CD4-positive, CD25-positive, alpha-beta regulatory T cell (primary cell): ENCODE measurements around the gene NLN. TPM values are rescaled to one million over a fixed set of nuclear protein-coding genes. Genes with fewer than 3 reads are reported as not detected.

Source experiments
- ATAC-seq, 2 donors: fragments of 150-1000 bp; cut with Tn5 transposase; one replicate each; pipeline ENCODE4 v1.10.0; 2021; ENCODE audit warnings: low read depth in 2 of 2, moderate number of reproducible peaks in 2 of 2, moderate library complexity in 1 of 2
- DNase-seq, 3 donors: peaks; one replicate each; pipeline versions ENCODE4 v3.0.0 to v3.0.0-alpha.2; 2012 to 2022; ENCODE audit warnings: mixed read lengths in 1 of 3
- H3K27ac ChIP-seq: one replicate; pipeline ENCODE4 v1.7.0; 2013; ENCODE audit warnings: mild to moderate bottlenecking, low read length; ENCODE audit not compliant: insufficient read depth, poor library complexity, severe bottlenecking
- H3K27me3 ChIP-seq: one replicate; pipeline ENCODE4 v1.7.0; 2013; ENCODE audit warnings: low read length; ENCODE audit not compliant: control insufficient read depth, insufficient read depth
- H3K36me3 ChIP-seq: one replicate; pipeline ENCODE4 v1.7.0; 2013; ENCODE audit warnings: mild to moderate bottlenecking, low read length, moderate library complexity; ENCODE audit not compliant: control insufficient read depth, insufficient read depth
- H3K4me1 ChIP-seq: 2 replicates; pipeline ENCODE4 v1.7.0; 2013; ENCODE audit warnings: mild to moderate bottlenecking, low read length; ENCODE audit not compliant: insufficient read depth, control insufficient read depth, poor library complexity, severe bottlenecking
- H3K4me3 ChIP-seq: one replicate; pipeline ENCODE4 v1.7.0; 2013; ENCODE audit warnings: low read depth, mild to moderate bottlenecking, low read length, moderate library complexity
- H3K9me3 ChIP-seq, 2 experiments: 1 replicate in 1 of 2; 2 replicates in 1 of 2; pipeline ENCODE4 v1.7.0; 2013; ENCODE audit warnings: low read length in 2 of 2, mild to moderate bottlenecking in 1 of 2, moderate library complexity in 1 of 2; ENCODE audit not compliant: control insufficient read depth in 2 of 2
- H3K27ac Mint-ChIP-seq, 3 donors: one replicate each; pipeline ENCODE4 v1.8.0; 2020 to 2022; ENCODE audit warnings: mild to moderate bottlenecking in 3 of 3, mixed read lengths in 3 of 3, moderate library complexity in 2 of 3
- H3K27me3 Mint-ChIP-seq: one replicate; pipeline ENCODE4 v1.8.0; 2022; ENCODE audit warnings: mild to moderate bottlenecking, mixed read lengths
- H3K36me3 Mint-ChIP-seq: one replicate; pipeline ENCODE4 v1.8.0; 2020; ENCODE audit warnings: mixed read lengths
- H3K4me1 Mint-ChIP-seq, 4 donors: one replicate each; pipeline ENCODE4 v1.8.0; 2020 to 2022; ENCODE audit warnings: mixed read lengths in 4 of 4, mild to moderate bottlenecking in 1 of 4
- H3K4me3 Mint-ChIP-seq, 4 donors: one replicate each; pipeline ENCODE4 v1.8.0; 2020 to 2022; ENCODE audit warnings: mild to moderate bottlenecking in 4 of 4, mixed read lengths in 4 of 4, moderate library complexity in 3 of 4
- H3K9me3 Mint-ChIP-seq, 7 donors: one replicate each; pipeline ENCODE4 v1.8.0; 2020 to 2022; ENCODE audit warnings: mixed read lengths in 7 of 7, mild to moderate bottlenecking in 3 of 7, moderate library complexity in 2 of 7
- polyA plus RNA-seq, 4 donors: library from polyadenylated mRNA; unstranded; fragments of 300-500 nt; fragmentation: Illumina TruSeq; gene quantifications; one replicate each; pipeline ENCODE4 v1.2.3, GENCODE V29; 2021
- total RNA-seq: library from RNA; stranded (reverse); gene quantifications from one replicate; pipeline ENCODE4 v1.2.3, GENCODE V29; 2022

Gene NLN
- total and polyA plus RNA-seq, 5 donors from 2014 or later: 0.65 to 2.0 (median 1.7) TPM

DNA sequence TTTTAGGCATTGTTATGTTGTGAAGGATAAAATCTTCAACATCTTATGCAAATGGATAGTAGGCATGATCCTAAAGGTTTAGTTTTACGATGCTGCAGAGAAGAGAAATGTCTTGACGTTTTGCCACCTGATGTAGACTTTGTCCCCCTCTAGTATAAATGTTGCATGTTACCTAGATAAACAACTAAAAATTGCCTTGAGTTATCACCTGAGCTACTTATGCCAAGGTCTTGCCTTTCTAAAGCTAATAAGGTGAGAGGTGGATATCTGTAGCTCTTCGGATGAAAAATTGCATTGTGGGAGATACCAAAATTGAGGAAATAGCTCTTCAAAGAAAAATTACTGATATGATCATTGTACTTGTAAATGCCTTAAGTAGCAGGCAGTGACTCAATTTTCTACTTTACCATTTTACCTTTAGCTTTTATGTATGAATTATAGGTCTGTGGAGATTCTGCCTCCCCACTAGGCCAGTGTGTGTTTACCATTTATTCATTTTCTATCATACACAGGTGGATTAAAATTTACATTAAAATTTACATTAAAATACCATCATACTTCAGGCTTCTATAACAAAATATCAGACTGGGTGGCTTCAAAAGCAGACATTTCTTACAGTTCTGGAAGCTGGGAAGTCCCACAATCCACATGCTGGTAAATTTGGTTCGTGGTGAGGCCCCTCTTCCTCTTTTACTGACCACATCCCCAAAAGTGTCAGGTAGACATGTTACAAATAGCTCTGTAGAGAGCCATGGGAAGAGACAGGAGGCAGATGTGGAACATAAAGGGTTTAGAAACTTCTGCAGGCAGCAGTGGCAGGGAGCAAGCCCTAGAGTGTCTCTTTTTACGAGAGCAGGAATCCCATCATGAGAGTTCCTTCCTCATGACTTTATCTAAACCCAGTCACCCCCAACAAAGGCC, 103.7 kb downstream of the NLN start:
- Mint-ChIP-seq H3K27ac (no peak overlapping the region), H3K4me1 (peaks cover 3 to 8% (median 5%) of the 10 kb centered on the region in 4 donors), H3K27me3 (no peaks in the 10 kb centered on the region), H3K36me3 (no peaks in the 10 kb centered on the region), H3K9me3 (peaks cover 0 to 2% (median 0%) of the 10 kb centered on the region in 7 donors), H3K4me3 (no peak overlapping the region)
- H3K36me3 ChIP-seq: no peaks in the 10 kb centered on the region
- H3K9me3 ChIP-seq: no peaks in the 10 kb centered on the region
- no peaks in the 10 kb centered on the region for H3K27me3 ChIP-seq
- H3K4me1 ChIP-seq: no peaks in the 10 kb centered on the region
- no peak overlapping the region for H3K4me3 ChIP-seq
- DNase-seq: peak in 1 of 3 donors; percentile 25
- no peak for ATAC-seq
- H3K27ac ChIP-seq: no peak overlapping the region

DNA sequence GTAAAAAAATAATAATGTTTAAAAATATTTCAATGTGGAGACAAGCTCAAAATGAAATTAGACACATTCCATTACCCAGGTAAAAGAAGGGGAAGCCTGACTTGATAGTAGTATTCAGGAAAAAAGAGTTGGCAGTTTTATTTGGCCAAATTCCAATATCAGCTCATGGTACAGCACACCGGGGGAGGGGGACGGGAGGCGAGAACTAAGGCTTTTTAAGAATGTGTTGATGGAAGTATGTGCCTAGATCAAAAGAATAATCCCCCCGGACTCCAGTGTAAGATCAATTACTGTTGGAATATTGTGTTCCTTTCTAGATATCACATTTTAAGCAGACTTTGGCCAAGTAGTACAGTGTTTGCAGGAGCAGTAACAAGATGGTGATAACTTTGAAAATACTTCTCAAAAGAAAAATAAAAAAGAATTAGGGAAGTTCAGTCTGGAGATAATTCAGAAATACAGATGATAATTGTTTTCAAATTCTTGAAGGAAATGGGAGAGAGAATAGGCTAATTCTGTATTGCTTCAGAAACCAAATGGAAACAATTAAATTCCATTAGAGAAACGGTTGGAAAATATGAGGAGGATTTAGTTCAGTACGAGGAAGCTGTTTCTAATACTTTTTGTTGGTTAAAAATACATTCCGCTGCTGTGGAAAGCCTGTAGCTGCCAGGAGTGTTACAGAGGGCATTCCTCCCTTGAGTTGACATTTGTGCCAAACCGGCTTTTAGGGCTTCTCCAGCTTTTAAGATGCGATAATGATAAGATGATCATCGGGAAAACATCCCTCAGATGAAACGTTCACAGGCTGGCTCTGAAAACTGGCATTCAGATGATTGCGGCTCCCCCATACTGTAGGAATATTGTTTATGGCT, 106.3 kb downstream of the NLN start:
- Mint-ChIP-seq H3K36me3 (no peaks in the 10 kb centered on the region), H3K27me3 (no peaks in the 10 kb centered on the region), H3K4me1 (peaks cover 3 to 8% (median 5%) of the 10 kb centered on the region in 4 donors), H3K4me3 (no peak overlapping the region), H3K9me3 (peaks cover 0 to 2% (median 0%) of the 10 kb centered on the region in 7 donors), H3K27ac (no peak overlapping the region)
- no peak for DNase-seq
- no peaks in the 10 kb centered on the region for H3K27me3 ChIP-seq
- no peaks in the 10 kb centered on the region for H3K36me3 ChIP-seq
- no peaks in the 10 kb centered on the region for H3K9me3 ChIP-seq
- no peaks in the 10 kb centered on the region for H3K4me1 ChIP-seq
- no peak overlapping the region for H3K4me3 ChIP-seq
- no peak overlapping the region for H3K27ac ChIP-seq
- ATAC-seq: no peak

DNA sequence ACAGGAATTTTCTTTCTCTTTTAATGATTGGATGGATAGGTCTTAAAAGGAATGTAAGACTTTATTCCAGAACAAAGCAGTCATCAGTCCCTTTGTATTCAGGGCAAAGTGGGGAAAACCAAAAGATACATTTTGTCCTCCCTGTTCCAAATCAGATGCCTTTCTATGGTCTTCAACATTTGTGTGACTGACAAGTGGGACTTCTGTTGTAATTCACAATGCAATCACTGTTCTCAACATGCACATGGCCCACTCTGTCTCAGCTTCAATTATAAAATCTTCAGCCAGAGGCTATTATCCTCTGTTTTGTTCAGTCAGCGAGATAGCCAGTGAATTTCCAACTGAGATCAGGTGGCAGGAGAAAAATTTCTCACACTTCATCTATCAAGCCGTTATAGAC, 108.9 kb downstream of the NLN start:
- Mint-ChIP-seq H3K36me3 (no peaks in the 10 kb centered on the region), H3K4me1 (peaks cover 0 to 4% (median under 1%) of the 10 kb centered on the region in 4 donors), H3K9me3 (peaks cover 0 to 2% (median 0%) of the 10 kb centered on the region in 7 donors), H3K27ac (peak overlapping the region in 1 of 3 donors; percentile 39), H3K4me3 (no peak overlapping the region), H3K27me3 (no peaks in the 10 kb centered on the region)
- no peak overlapping the region for H3K27ac ChIP-seq
- ATAC-seq (no peak), DNase-seq (no peak)
- no peaks in the 10 kb centered on the region for H3K36me3 ChIP-seq
- H3K4me3 ChIP-seq: no peak overlapping the region
- no peaks in the 10 kb centered on the region for H3K27me3 ChIP-seq
- H3K9me3 ChIP-seq: no peaks in the 10 kb centered on the region
- no peaks in the 10 kb centered on the region for H3K4me1 ChIP-seq

DNA sequence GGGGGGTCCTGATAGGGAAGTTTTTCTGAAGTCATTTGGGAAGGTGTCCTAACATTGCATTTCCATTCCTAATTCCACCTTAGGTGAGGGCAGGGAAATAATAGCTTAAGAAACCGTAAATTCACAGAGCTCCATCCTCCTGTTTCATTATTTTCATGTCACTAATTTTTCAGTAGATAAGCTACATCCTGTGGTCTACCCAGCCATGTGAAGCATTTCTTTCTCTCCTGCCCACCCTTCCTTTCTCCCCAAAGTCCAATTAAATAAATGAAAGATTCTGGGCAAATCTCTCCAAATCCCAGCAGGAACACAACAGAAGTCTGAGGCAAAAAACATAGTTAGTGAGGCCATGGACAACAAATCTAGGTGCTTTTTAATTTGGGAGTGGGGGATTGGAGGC, 109.3 kb downstream of the NLN start:
- Histone ChIP-seq H3K9me3 (no peaks in the 10 kb centered on the region), H3K27me3 (no peaks in the 10 kb centered on the region), H3K36me3 (no peaks in the 10 kb centered on the region), H3K4me1 (no peaks in the 10 kb centered on the region), H3K4me3 (no peak overlapping the region), H3K27ac (no peak overlapping the region)
- Mint-ChIP-seq H3K27me3 (no peaks in the 10 kb centered on the region), H3K9me3 (peaks cover 0 to 2% (median 0%) of the 10 kb centered on the region in 7 donors), H3K27ac (peak overlapping the region in 1 of 3 donors; percentile 39), H3K4me1 (peaks cover 0 to 4% (median 0%) of the 10 kb centered on the region in 4 donors), H3K36me3 (no peaks in the 10 kb centered on the region), H3K4me3 (peak overlapping the region in 1 of 4 donors; percentile 44)
- DNase-seq (no peak), ATAC-seq (no peak)

DNA sequence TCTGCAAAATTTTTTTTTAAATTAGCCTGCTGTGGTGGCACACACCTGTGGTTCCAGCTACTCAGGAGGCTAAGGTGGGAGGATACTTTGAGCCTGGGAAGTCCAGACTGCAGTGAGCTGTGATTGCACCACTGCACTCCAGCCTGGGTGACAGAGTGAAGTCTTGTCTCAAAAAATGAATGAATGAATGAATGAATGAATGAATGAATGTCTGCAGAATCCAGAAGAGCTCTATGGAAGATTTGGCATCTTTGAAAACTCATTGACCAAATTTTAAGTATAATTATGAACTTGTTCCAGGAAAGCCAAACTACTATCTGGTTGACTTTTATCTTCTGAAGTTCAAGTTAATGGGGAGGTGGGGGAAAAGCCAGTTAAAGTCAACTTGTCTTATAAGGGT, 110.1 kb downstream of the NLN start:
- Histone ChIP-seq H3K4me3 (no peak overlapping the region), H3K4me1 (no peaks in the 10 kb centered on the region), H3K27ac (no peak overlapping the region), H3K9me3 (no peaks in the 10 kb centered on the region), H3K36me3 (no peaks in the 10 kb centered on the region), H3K27me3 (no peaks in the 10 kb centered on the region)
- H3K9me3 Mint-ChIP-seq: peaks cover 0 to 2% (median 0%) of the 10 kb centered on the region in 7 donors
- H3K36me3 Mint-ChIP-seq: no peaks in the 10 kb centered on the region
- no peak for ATAC-seq
- no peak for DNase-seq
- H3K4me3 Mint-ChIP-seq: no peak overlapping the region
- H3K27me3 Mint-ChIP-seq: no peaks in the 10 kb centered on the region
- H3K27ac Mint-ChIP-seq: no peak overlapping the region
- peaks cover 0 to 4% (median 0%) of the 10 kb centered on the region in 4 donors for H3K4me1 Mint-ChIP-seq

DNA sequence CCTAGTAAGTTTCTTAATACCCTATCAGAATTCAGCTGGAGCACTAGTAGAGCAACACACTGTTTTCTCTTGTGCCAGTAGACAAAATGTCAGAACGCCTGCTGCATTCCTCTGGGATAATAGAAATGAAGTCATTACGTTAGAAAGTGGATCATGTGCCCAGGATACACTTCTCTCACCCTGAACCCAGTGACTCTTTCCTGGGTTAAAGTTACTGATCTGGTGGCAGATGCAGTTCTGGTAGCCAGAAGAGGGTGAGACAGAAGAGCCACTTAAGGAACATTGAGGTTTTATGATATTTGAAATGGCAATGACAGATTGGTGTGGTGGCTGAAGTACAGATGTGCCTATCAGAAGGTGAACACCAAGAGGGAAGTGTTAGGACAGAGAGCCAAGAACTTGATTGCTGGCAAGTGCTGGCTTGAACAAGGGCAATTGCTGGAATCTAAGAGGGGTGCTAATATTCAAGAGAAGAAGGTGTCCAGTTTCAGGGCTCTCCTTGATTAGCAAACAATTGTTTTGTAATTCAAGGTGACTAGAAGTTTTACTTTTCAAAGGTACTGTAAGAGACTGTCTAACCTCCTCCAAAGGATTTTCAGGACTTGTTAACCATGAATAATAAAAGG, 110.7 kb downstream of the NLN start:
- Mint-ChIP-seq H3K27ac (peak overlapping the region in 1 of 3 donors; percentile 14), H3K4me3 (no peak overlapping the region), H3K36me3 (no peaks in the 10 kb centered on the region), H3K9me3 (peaks cover 0 to 2% (median 0%) of the 10 kb centered on the region in 7 donors), H3K4me1 (no peaks in the 10 kb centered on the region), H3K27me3 (no peaks in the 10 kb centered on the region)
- H3K9me3 ChIP-seq: no peaks in the 10 kb centered on the region
- H3K4me1 ChIP-seq: no peaks in the 10 kb centered on the region
- no peak overlapping the region for H3K27ac ChIP-seq
- H3K4me3 ChIP-seq: no peak overlapping the region
- DNase-seq: no peak
- H3K27me3 ChIP-seq: no peaks in the 10 kb centered on the region
- no peak for ATAC-seq
- H3K36me3 ChIP-seq: no peaks in the 10 kb centered on the region

DNA sequence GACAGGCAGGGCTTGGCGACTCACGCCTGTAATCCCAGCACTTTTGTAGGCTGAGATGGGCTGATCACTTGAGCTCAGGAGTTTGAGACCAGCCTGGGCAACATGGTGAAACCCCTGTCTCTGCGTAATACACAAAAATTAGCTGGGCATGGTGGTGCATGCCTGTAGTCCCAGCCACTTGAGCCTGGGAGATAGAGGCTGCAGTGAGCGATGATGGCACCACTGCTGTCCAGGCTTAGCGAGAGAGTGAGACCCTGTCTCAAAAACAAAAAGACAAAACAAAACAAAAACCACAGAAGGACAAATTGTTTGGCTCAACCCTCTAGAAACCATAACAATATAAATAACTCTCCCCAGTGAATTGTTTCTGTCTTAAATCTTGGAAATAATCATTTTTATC, 111.8 kb downstream of the NLN start:
- no peak for ATAC-seq
- DNase-seq: no peak
- Histone ChIP-seq H3K4me3 (no peak overlapping the region), H3K27ac (no peak overlapping the region), H3K9me3 (no peaks in the 10 kb centered on the region), H3K27me3 (no peaks in the 10 kb centered on the region), H3K4me1 (no peaks in the 10 kb centered on the region), H3K36me3 (no peaks in the 10 kb centered on the region)
- Mint-ChIP-seq H3K9me3 (no peaks in the 10 kb centered on the region), H3K4me3 (no peak overlapping the region), H3K27ac (no peak overlapping the region), H3K27me3 (no peaks in the 10 kb centered on the region), H3K4me1 (no peaks in the 10 kb centered on the region), H3K36me3 (no peaks in the 10 kb centered on the region)
